Neural progenitor cell (in vitro differentiated cells): Measurements from ENCODE around the gene CCNY.

Experiments
- CTCF ChIP-seq: fragments of 200-600 bp; sonication (generic); IDR thresholded peaks from 2 replicates; pipeline ENCODE4 v1.5.1; 2017; ENCODE audit warnings: antibody characterized with exemption, mild to moderate bottlenecking
- EZH2 ChIP-seq: fragments of 200-600 bp; sonication (generic); IDR thresholded peaks from 2 replicates; pipeline ENCODE4 v1.6.1; 2017; ENCODE audit warnings: antibody characterized with exemption, mild to moderate bottlenecking, moderate library complexity

DNA sequence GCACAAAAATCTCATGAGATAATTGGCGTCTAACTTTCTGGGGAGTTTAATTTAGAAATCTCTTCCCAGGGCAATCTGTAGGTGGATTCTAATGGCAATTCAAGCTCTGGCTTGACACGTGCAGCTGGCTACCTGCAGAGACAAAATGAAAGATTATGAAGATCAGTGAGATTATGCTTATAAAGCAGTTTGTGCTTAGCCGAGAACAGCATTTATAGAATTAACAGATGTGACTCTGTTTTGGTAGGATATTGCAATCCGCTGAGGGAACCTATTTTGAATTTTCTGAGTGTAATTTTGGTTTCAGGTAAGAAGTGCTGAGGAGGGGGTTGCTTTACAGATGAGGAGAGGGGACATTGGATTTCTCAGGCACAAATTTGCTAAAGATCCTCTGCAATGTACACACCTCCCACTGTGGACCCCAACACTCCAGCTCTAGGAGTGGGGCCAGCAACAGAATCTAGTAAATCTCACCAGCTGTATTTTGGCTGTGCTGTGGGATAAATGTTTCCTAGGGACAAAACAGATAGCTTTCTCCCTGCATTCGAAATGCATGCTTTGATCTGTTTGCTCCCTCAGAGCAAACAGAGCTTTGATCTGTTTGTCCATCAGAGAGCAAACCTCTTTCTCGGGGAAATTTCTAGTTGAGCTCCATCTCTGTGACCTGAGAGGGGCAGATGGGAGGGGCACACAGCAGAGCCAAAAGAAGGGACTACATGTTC is 276.2 kb downstream of the CCNY start:
- TF ChIP-seq CTCF = no peak
- TF ChIP-seq EZH2 = no peak
